SK-N-SH treated with all-trans-retinoic acid at 6 μM for 48 hours (cell line): Measurements from ENCODE around the gene PIM1.

ENCODE experiments used
- ATAC-seq: fragments of 200-7000 bp; cut with Tn5 transposase; 3 replicates; pipeline ENCODE4 v1.9.1; 2020; ENCODE audit warnings: mild to moderate bottlenecking, moderate library complexity
- ARNTL ChIP-seq: fragments of 450-650 bp; formaldehyde crosslinking; IDR thresholded peaks from 2 replicates; pipeline ENCODE4 v1.5.0; 2020; ENCODE audit warnings: low read depth, mild to moderate bottlenecking, moderate library complexity, borderline replicate concordance
- BACH2 ChIP-seq: fragments of 250-450 bp; sonication (Bioruptor Pico); IDR thresholded peaks from 2 replicates; pipeline ENCODE4 v1.9.0; 2021; ENCODE audit warnings: mild to moderate bottlenecking, borderline replicate concordance
- CREB5 ChIP-seq: fragments of 250-450 bp; sonication (Bioruptor Pico); IDR thresholded peaks from 2 replicates; pipeline ENCODE4 v1.5.1; 2020; ENCODE audit warnings: low read depth, mild to moderate bottlenecking, moderate library complexity
- CSRNP3 ChIP-seq: fragments of 250-450 bp; sonication (Bioruptor Pico); IDR thresholded peaks from 2 replicates; pipeline ENCODE4 v1.5.1; 2021; ENCODE audit warnings: mild to moderate bottlenecking, moderate library complexity
- ESRRG ChIP-seq: fragments of 250-450 bp; sonication (Bioruptor Pico); IDR thresholded peaks from 2 replicates; pipeline ENCODE4 v1.6.1; 2021; ENCODE audit warnings: mild to moderate bottlenecking
- GLIS3 ChIP-seq: fragments of 250-450 bp; sonication (Bioruptor Pico); IDR thresholded peaks from 2 replicates; pipeline ENCODE4 v1.5.0; 2020; ENCODE audit warnings: mild to moderate bottlenecking, moderate library complexity
- OSR1 ChIP-seq: fragments of 250-450 bp; sonication (Bioruptor Pico); IDR thresholded peaks from 2 replicates; pipeline ENCODE4 v1.8.0; 2022; ENCODE audit warnings: moderate library complexity, mild to moderate bottlenecking, inconsistent platforms
- PATZ1 ChIP-seq: fragments of 250-450 bp; sonication (Bioruptor Pico); IDR thresholded peaks from 2 replicates; pipeline ENCODE4 v1.8.0; 2020; ENCODE audit warnings: mild to moderate bottlenecking, moderate library complexity, borderline replicate concordance
- POU6F1 ChIP-seq: fragments of 250-450 bp; sonication (Bioruptor Pico); IDR thresholded peaks from 2 replicates; pipeline ENCODE4 v1.8.0; 2021; ENCODE audit warnings: low read depth, mild to moderate bottlenecking, moderate library complexity, borderline replicate concordance
- PPARA ChIP-seq: fragments of 250-450 bp; sonication (Bioruptor Pico); IDR thresholded peaks from 2 replicates; pipeline ENCODE4 v1.5.0; 2020; ENCODE audit warnings: mild to moderate bottlenecking, borderline replicate concordance
- RARB ChIP-seq: fragments of 250-450 bp; sonication (Bioruptor Pico); IDR thresholded peaks from 2 replicates; pipeline ENCODE4 v1.8.0; 2021; ENCODE audit warnings: mild to moderate bottlenecking, moderate library complexity
- SNAI2 ChIP-seq: fragments of 250-450 bp; sonication (Bioruptor Pico); IDR thresholded peaks from 2 replicates; pipeline ENCODE4 v1.5.0; 2020; ENCODE audit warnings: mild to moderate bottlenecking, moderate library complexity
- TCF4 ChIP-seq: fragments of 250-450 bp; sonication (Bioruptor Pico); IDR thresholded peaks from 2 replicates; pipeline ENCODE4 v1.8.0; 2021; ENCODE audit warnings: mild to moderate bottlenecking, moderate library complexity, borderline replicate concordance
- TOX ChIP-seq: fragments of 250-450 bp; sonication (Bioruptor Pico); IDR thresholded peaks from 2 replicates; pipeline ENCODE4 v1.8.0; 2021; ENCODE audit warnings: mild to moderate bottlenecking, moderate library complexity, borderline replicate concordance
- TSHZ2 ChIP-seq: fragments of 250-450 bp; sonication (Bioruptor Pico); IDR thresholded peaks from 2 replicates; pipeline ENCODE4 v1.5.0; 2020; ENCODE audit warnings: mild to moderate bottlenecking, moderate library complexity
- ZC3H10 ChIP-seq: fragments of 250-450 bp; sonication (Bioruptor Pico); IDR thresholded peaks from 2 replicates; pipeline ENCODE4 v1.5.1; 2021; ENCODE audit warnings: mild to moderate bottlenecking, moderate library complexity
- ZFP3 ChIP-seq: fragments of 250-450 bp; sonication (Bioruptor Pico); IDR thresholded peaks from 2 replicates; pipeline ENCODE4 v1.5.0; 2020; ENCODE audit warnings: mild to moderate bottlenecking, moderate library complexity
- ZFP30 ChIP-seq: fragments of 450-650 bp; formaldehyde crosslinking; IDR thresholded peaks from 2 replicates; pipeline ENCODE4 v1.5.0; 2022; ENCODE audit warnings: mild to moderate bottlenecking, moderate library complexity
- ZNF565 ChIP-seq: fragments of 450-650 bp; formaldehyde crosslinking; conservative IDR thresholded peaks from 2 replicates; pipeline ENCODE4 v1.5.0; 2020; ENCODE audit warnings: low read depth, mild to moderate bottlenecking, moderate library complexity
- ZNF70 ChIP-seq: fragments of 450-650 bp; formaldehyde crosslinking; IDR thresholded peaks from 2 replicates; pipeline ENCODE4 v1.5.0; 2020; ENCODE audit warnings: mild to moderate bottlenecking, moderate library complexity
- ZNF8 ChIP-seq: fragments of 450-650 bp; formaldehyde crosslinking; IDR thresholded peaks from 2 replicates; pipeline ENCODE4 v1.5.0; 2020; ENCODE audit warnings: mild to moderate bottlenecking, moderate library complexity

PIM1 gene

GRCh38 chr6:37204014-37204751 is 34.2 kb downstream of the PIM1 start (continued):
- TF ChIP-seq ZFP3 (CRISPR knock-in tag): no peak

GRCh38 chr6:37205175-37205996 is 35.4 kb downstream of the PIM1 start:
- TF ChIP-seq ZNF8: no peak
- no peak for TF ChIP-seq TOX (CRISPR knock-in tag)
- TF ChIP-seq ZNF70 (CRISPR knock-in tag): no peak
- TF ChIP-seq TSHZ2: no peak
- no peak for ATAC-seq

GRCh38 chr6:37205997-37206340 is 36.0 kb downstream of the PIM1 start:
- TF ChIP-seq PPARA: no peak
- TF ChIP-seq ZNF8: no peak
- no peak for TF ChIP-seq PATZ1 (CRISPR knock-in tag)
- TF ChIP-seq ARNTL (CRISPR knock-in tag): no peak
- no peak for TF ChIP-seq TCF4 (CRISPR knock-in tag)
- no peak for TF ChIP-seq TSHZ2
- TF ChIP-seq ESRRG (CRISPR knock-in tag): no peak
- no peak for TF ChIP-seq BACH2 (CRISPR knock-in tag)
- no peak for TF ChIP-seq GLIS3 (CRISPR knock-in tag)
- TF ChIP-seq ZFP30 (CRISPR knock-in tag): no peak
- no peak for TF ChIP-seq ZNF70 (CRISPR knock-in tag)
- TF ChIP-seq RARB (CRISPR knock-in tag): no peak
- TF ChIP-seq, all 23 proteins: peak for 0
- ATAC-seq: no peak

GRCh38 chr6:37206622-37207021 is 36.7 kb downstream of the PIM1 start:
- no peak for ATAC-seq
- TF ChIP-seq ZC3H10 (CRISPR knock-in tag) (no peak), SNAI2 (no peak), ZNF565 (CRISPR knock-in tag) (no peak)

- peak; percentile 85 for ATAC-seq
- no peak for TF ChIP-seq ARNTL (CRISPR knock-in tag)
- no peak for TF ChIP-seq CREB5 (CRISPR knock-in tag)
- no peak for TF ChIP-seq CSRNP3 (CRISPR knock-in tag)
- TF ChIP-seq BACH2 (CRISPR knock-in tag): no peak
- TF ChIP-seq TOX (CRISPR knock-in tag): no peak
- no peak for TF ChIP-seq ZNF70 (CRISPR knock-in tag)
- no peak for TF ChIP-seq ZFP30 (CRISPR knock-in tag)
- TF ChIP-seq OSR1 (CRISPR knock-in tag): no peak
- no peak for TF ChIP-seq POU6F1
- TF ChIP-seq ZNF8: no peak
- TF ChIP-seq GLIS3 (CRISPR knock-in tag): no peak
These were observed 38.0 kb downstream of the PIM1 start for GRCh38 chr6:37207903-37208456.
